B cell (primary cell): ENCODE measurements around the gene CACNA2D3. TPM values are rescaled to one million over a fixed set of nuclear protein-coding genes. Genes with fewer than 3 reads are reported as not detected.

Source experiments
- ATAC-seq: fragments of 200-7000 bp; cut with Tn5 transposase; one replicate; pipeline ENCODE4 v1.10.0; 2021; ENCODE audit warnings: low read depth, mild to moderate bottlenecking, moderate number of reproducible peaks, moderate library complexity
- CTCF ChIA-PET: fragments of 350-600 bp; sonication (Branson Sonifier 250); formaldehyde crosslinking; loops from one replicate; lab custom pipeline; 2021; ENCODE audit warnings: antibody characterized with exemption, inconsistent platforms; lab: Charles Lee
- POLR2A ChIA-PET: fragments of 350-600 bp; sonication (Branson Sonifier 250); formaldehyde crosslinking; loops from one replicate; lab custom pipeline; 2021; ENCODE audit warnings: antibody characterized with exemption; lab: Charles Lee
- DNase-seq: peaks from one replicate; pipeline ENCODE4 v3.0.0; 2013
- H2AFZ ChIP-seq: 2 replicates; pipeline ENCODE4 v1.6.1; 2012; ENCODE audit warnings: mild to moderate bottlenecking, low read depth, low read length; ENCODE audit not compliant: insufficient read depth, poor library complexity, severe bottlenecking
- H3K27ac ChIP-seq, 2 donors: 1 replicate in 1 of 2; 2 replicates in 1 of 2; pipeline ENCODE4 v1.5.1; 2012 to 2013; ENCODE audit warnings: low read length in 2 of 2, mild to moderate bottlenecking in 2 of 2, moderate library complexity in 1 of 2
- H3K27me3 ChIP-seq, 4 experiments: fragments of 200-600 bp in 1 of 4; sonication (generic) in 1 of 4; replicated peaks in 1 of 4; 1 replicate in 2 of 4; 2 replicates in 2 of 4; pipeline versions ENCODE4 v1.6.1 to v1.7.0; 2013 to 2016; ENCODE audit warnings: low read length in 3 of 4, mild to moderate bottlenecking in 2 of 4, mixed read lengths in 1 of 4, moderate library complexity in 1 of 4; ENCODE audit not compliant: insufficient read depth in 4 of 4, control insufficient read depth in 3 of 4; ENCODE audit errors: control extremely low read depth in 1 of 4
- H3K36me3 ChIP-seq, 2 experiments: replicated peaks in 1 of 2; 1 replicate in 1 of 2; 2 replicates in 1 of 2; pipeline versions ENCODE4 v1.6.1 to v1.7.1; 2013; ENCODE audit warnings: low read length in 1 of 2; ENCODE audit not compliant: insufficient read depth in 2 of 2, control insufficient read depth in 1 of 2; ENCODE audit errors: control extremely low read depth in 1 of 2, extremely low read depth in 1 of 2
- H3K4me1 ChIP-seq, 2 donors: fragments of 200-600 bp in 1 of 2; sonication (generic) in 1 of 2; 1 replicate in 1 of 2; 2 replicates in 1 of 2; pipeline versions ENCODE4 v1.5.1 to v1.6.1; 2013 to 2017; ENCODE audit warnings: low read length in 2 of 2; ENCODE audit not compliant: control insufficient read depth in 2 of 2, insufficient read depth in 2 of 2
- H3K4me2 ChIP-seq: replicated peaks from 2 replicates; pipeline ENCODE3; 2012; ENCODE audit warnings: mild to moderate bottlenecking, low read depth, low read length; ENCODE audit not compliant: poor library complexity, severe bottlenecking
- H3K4me3 ChIP-seq, 5 experiments: fragments of 200-600 bp in 1 of 5; sonication (generic) in 1 of 5; 1 replicate in 3 of 5; 2 replicates in 2 of 5; pipeline versions ENCODE4 v1.5.1 to v1.7.0; 2011 to 2016; ENCODE audit warnings: low read length in 4 of 5, mild to moderate bottlenecking in 4 of 5, low read depth in 2 of 5, control low read depth in 1 of 5, moderate library complexity in 1 of 5; ENCODE audit not compliant: insufficient read depth in 1 of 5; ENCODE audit errors: control extremely low read depth in 1 of 5, extremely low read depth in 1 of 5
- H3K79me2 ChIP-seq: fragments of 200-600 bp; sonication (generic); one replicate; pipeline ENCODE4 v1.6.0; 2016; ENCODE audit warnings: low read length; ENCODE audit not compliant: control insufficient read depth, insufficient read depth
- H3K9ac ChIP-seq: fragments of 200-600 bp; sonication (generic); 2 replicates; pipeline ENCODE4 v1.6.1; 2017; ENCODE audit warnings: mild to moderate bottlenecking, low read length, moderate library complexity
- H3K9me3 ChIP-seq, 3 donors: one replicate each; pipeline versions ENCODE4 v1.6.1 to v1.7.1; 2013; ENCODE audit warnings: low read length in 2 of 3; ENCODE audit not compliant: control insufficient read depth in 2 of 3, insufficient read depth in 1 of 3; ENCODE audit errors: control extremely low read depth in 1 of 3
- H4K20me1 ChIP-seq: 2 replicates; pipeline ENCODE4 v1.6.0; 2012; ENCODE audit warnings: mild to moderate bottlenecking, low read length; ENCODE audit not compliant: insufficient read depth, control insufficient read depth, poor library complexity, severe bottlenecking
- H3K27ac Mint-ChIP-seq: one replicate; pipeline ENCODE4 v1.8.0; 2021; ENCODE audit warnings: mixed read lengths
- H3K27me3 Mint-ChIP-seq: one replicate; pipeline ENCODE4 v1.8.0; 2021; ENCODE audit warnings: mixed read lengths
- H3K4me1 Mint-ChIP-seq: one replicate; pipeline ENCODE4 v1.8.0; 2021; ENCODE audit warnings: mixed read lengths
- H3K4me3 Mint-ChIP-seq: one replicate; pipeline ENCODE4 v1.8.0; 2021; ENCODE audit warnings: mixed read lengths
- H3K9me3 Mint-ChIP-seq: one replicate; pipeline ENCODE4 v1.8.0; 2022; ENCODE audit warnings: mixed read lengths; ENCODE audit not compliant: insufficient read depth
- EZH2 ChIP-seq: IDR thresholded peaks from 2 replicates; pipeline ENCODE4 v1.6.1; 2012; ENCODE audit warnings: borderline replicate concordance, low read depth, mild to moderate bottlenecking, moderate library complexity, low read length; ENCODE audit not compliant: insufficient read depth, poor library complexity, severe bottlenecking
- WGBS: methylation state at CpG from one replicate; pipeline ENCODE4 v1.1.5; 2013; ENCODE audit warnings: missing lambda C conversion rate; ENCODE audit not compliant: insufficient coverage; 5-methylcytosine and 5-hydroxymethylcytosine counted together
- intact Hi-C: fragments of 100-400 bp; cut with micrococcal nuclease; formaldehyde crosslinking; loops from one replicate; pipeline ENCODE4 v1.10.0; 2022
- polyA plus RNA-seq: library from polyadenylated mRNA; depleted of rRNA; stranded (reverse); fragments of >200 nt; gene quantifications from 2 replicates; pipeline ENCODE4 v1.2.3, GENCODE V29; 2012
- total RNA-seq, 2 donors: library from RNA; stranded (reverse); fragments of 120-200 nt in 1 of 2; gene quantifications; 1 replicate in 1 of 2; 2 replicates in 1 of 2; pipeline versions ENCODE4 v1.2.3 to v1.2.4, GENCODE V29; 2013 to 2022
- TF ChIP-seq, protein P1 (sequence below): fragments of 200-600 bp; IDR thresholded peaks from one replicate; pipeline ENCODE4 v1.8.0; 2022; ENCODE audit warnings: antibody characterized with exemption, mild to moderate bottlenecking

Gene CACNA2D3
- total and polyA plus RNA-seq, 2 donors (not counting 1 experiment from before 2014, with no cell fraction given), result not detected

DNA sequence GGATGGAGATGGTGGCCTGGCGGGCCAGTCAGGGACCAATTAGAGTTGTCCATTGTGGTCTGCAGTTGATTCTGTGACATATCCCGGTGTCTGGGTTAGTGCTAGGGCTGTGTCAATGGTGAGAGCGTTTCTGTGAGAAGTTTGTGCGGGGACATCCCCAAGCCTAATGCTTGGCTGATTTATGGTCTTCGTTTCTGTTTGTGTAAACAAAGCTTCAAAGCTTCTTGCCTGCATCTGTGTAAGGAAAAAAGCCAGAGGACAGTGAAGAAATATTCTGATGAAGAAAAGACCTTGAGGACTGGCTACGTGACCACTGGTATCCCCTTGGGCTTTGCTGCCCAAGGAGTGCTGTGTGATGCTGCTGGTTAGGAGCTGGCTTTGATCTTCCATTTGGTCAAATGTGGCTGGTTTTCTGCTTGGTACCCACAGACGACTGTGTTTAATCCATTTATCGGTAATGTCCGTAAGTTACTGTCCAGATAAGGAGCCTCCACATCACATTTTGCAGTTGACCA, 880.1 kb downstream of the CACNA2D3 start:
- intact Hi-C loops, result no loop called here
- no peak overlapping the region for H2AFZ ChIP-seq
- DNase-seq (no peak), ATAC-seq (no peak)
- Mint-ChIP-seq H3K4me1 (no peaks in the 10 kb centered on the region), H3K4me3 (no peak overlapping the region), H3K27ac (no peak overlapping the region), H3K27me3 (peaks cover 4% of the 10 kb centered on the region), H3K9me3 (no peaks in the 10 kb centered on the region)
- POLR2A ChIA-PET, result no interaction called here
- CTCF ChIA-PET, result no interaction called here
- no peaks in the 10 kb centered on the region for H3K4me1 ChIP-seq
- H3K36me3 ChIP-seq, result no peaks in the 10 kb centered on the region
- no peaks in the 10 kb centered on the region for H3K79me2 ChIP-seq
- H3K4me3 ChIP-seq, result no peak overlapping the region
- H3K9me3 ChIP-seq, result peaks cover 0 to 2% (median 0%) of the 10 kb centered on the region in 3 donors
- WGBS, result 90% methylated on average over 8 of the region's 9 CpGs
- H3K27ac ChIP-seq, result no peak overlapping the region
- no peak overlapping the region for H3K9ac ChIP-seq
- no peak overlapping the region for H3K4me2 ChIP-seq
- TF ChIP-seq, protein P1, sequence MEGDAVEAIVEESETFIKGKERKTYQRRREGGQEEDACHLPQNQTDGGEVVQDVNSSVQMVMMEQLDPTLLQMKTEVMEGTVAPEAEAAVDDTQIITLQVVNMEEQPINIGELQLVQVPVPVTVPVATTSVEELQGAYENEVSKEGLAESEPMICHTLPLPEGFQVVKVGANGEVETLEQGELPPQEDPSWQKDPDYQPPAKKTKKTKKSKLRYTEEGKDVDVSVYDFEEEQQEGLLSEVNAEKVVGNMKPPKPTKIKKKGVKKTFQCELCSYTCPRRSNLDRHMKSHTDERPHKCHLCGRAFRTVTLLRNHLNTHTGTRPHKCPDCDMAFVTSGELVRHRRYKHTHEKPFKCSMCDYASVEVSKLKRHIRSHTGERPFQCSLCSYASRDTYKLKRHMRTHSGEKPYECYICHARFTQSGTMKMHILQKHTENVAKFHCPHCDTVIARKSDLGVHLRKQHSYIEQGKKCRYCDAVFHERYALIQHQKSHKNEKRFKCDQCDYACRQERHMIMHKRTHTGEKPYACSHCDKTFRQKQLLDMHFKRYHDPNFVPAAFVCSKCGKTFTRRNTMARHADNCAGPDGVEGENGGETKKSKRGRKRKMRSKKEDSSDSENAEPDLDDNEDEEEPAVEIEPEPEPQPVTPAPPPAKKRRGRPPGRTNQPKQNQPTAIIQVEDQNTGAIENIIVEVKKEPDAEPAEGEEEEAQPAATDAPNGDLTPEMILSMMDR, result no peak
- no peak for TF ChIP-seq EZH2
- H3K27me3 ChIP-seq, result no peaks in the 10 kb centered on the region
- H4K20me1 ChIP-seq, result no peaks in the 10 kb centered on the region

DNA sequence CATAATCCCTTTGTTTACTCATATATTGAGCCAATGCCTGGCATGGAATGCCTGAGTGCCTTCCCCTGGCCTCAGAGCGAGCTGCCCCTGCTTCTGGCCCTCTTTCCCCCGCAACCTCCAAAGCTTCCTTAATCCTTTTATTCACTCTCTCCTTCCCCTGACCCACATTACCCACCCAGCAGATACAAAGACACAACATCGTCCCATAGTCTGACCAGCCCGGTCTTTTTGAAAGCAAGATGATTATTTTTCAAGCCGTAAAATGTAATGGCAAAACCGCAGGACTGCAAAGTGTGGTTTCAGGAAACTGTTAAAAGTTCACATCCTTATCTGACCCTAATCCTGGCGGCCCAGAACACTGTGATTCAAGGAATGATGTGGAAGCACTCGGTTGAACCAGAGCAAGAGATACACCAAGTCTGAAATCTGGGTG, 883.9 kb downstream of the CACNA2D3 start:
- Mint-ChIP-seq H3K27me3 (peaks cover 4% of the 10 kb centered on the region), H3K4me1 (no peaks in the 10 kb centered on the region)

More for the DNA sequence above, 883.9 kb downstream of the CACNA2D3 start:
- no peaks in the 10 kb centered on the region for H3K9me3 Mint-ChIP-seq
- TF ChIP-seq, protein P1, result no peak
- no peak for TF ChIP-seq EZH2
- no peak overlapping the region for H3K27ac Mint-ChIP-seq
- H2AFZ ChIP-seq, result no peak overlapping the region
- no peak for ATAC-seq
- no peak overlapping the region for H3K4me2 ChIP-seq
- no peaks in the 10 kb centered on the region for H3K36me3 ChIP-seq
- H4K20me1 ChIP-seq, result no peaks in the 10 kb centered on the region
- no peaks in the 10 kb centered on the region for H3K27me3 ChIP-seq
- no peaks in the 10 kb centered on the region for H3K79me2 ChIP-seq
- no peaks in the 10 kb centered on the region for H3K4me1 ChIP-seq
- CTCF ChIA-PET, result no interaction called here
- WGBS, result 37% methylated on average over 6 of the region's 8 CpGs
- intact Hi-C loops, result no loop called here
- no peak overlapping the region for H3K9ac ChIP-seq
- POLR2A ChIA-PET, result no interaction called here
- no peak for DNase-seq
- H3K9me3 ChIP-seq, result peaks cover 0 to 2% (median 0%) of the 10 kb centered on the region in 3 donors
- no peak overlapping the region for H3K4me3 Mint-ChIP-seq
- H3K4me3 ChIP-seq, result no peak overlapping the region
- H3K27ac ChIP-seq, result no peak overlapping the region
